ENCODE results near the gene LYVE1. TPM values are rescaled to one million over a fixed set of nuclear protein-coding genes. Genes with fewer than 3 reads are reported as not detected.

LYVE1 gene
- total and polyA plus RNA-seq, 2 donors (not counting 1 experiment from before 2014, with no cell fraction given), result not detected

DNA sequence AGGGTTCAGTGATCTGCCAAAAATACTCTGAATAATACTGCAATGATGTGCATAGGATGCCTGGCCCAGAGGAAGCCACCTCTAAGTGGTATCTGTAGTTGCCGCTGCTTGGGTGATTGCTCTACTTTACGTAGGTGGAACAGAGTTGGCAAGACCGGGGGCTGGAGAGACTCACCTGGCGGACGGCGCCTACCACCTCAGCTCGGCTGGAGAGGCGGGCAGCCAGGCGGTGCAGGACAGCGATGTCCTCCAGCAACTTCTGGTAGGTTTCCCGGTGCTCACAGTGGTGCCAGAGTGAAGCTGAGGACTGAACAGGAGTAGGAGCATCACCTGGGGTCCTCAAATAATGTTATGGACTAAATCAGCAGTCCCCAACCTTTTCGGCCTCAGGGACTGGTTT is 34.5 kb upstream of the LYVE1 start:
- intact Hi-C loops (cut with micrococcal nuclease), result no loop called here
- no peak overlapping the region for H2AFZ ChIP-seq (ENCODE audit: insufficient read depth, low read depth, low read length, poor library complexity, severe bottlenecking)
- POLR2A ChIA-PET, result no interaction called here
- Mint-ChIP-seq H3K27me3 (no peaks in the 10 kb centered on the region), H3K9me3 (ENCODE audit: insufficient read depth) (no peaks in the 10 kb centered on the region), H3K4me3 (no peak overlapping the region), H3K27ac (peak overlapping the region; percentile 80), H3K4me1 (peaks cover 92% of the 10 kb centered on the region)
- CTCF ChIA-PET, result interaction anchor here (5.6 kb wide), 1 partner anchor 62 kb away, joined by 45 read pairs; the partner anchor contains the start of gene RNF141
- TF ChIP-seq, protein P1, sequence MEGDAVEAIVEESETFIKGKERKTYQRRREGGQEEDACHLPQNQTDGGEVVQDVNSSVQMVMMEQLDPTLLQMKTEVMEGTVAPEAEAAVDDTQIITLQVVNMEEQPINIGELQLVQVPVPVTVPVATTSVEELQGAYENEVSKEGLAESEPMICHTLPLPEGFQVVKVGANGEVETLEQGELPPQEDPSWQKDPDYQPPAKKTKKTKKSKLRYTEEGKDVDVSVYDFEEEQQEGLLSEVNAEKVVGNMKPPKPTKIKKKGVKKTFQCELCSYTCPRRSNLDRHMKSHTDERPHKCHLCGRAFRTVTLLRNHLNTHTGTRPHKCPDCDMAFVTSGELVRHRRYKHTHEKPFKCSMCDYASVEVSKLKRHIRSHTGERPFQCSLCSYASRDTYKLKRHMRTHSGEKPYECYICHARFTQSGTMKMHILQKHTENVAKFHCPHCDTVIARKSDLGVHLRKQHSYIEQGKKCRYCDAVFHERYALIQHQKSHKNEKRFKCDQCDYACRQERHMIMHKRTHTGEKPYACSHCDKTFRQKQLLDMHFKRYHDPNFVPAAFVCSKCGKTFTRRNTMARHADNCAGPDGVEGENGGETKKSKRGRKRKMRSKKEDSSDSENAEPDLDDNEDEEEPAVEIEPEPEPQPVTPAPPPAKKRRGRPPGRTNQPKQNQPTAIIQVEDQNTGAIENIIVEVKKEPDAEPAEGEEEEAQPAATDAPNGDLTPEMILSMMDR (IDR thresholded peaks at IDR 0.05), result no peak
- ATAC-seq (ENCODE audit: low read depth) (no peak), DNase-seq (no peak)
- no peaks in the 10 kb centered on the region for H3K79me2 ChIP-seq (ENCODE audit: control insufficient read depth, insufficient read depth, low read length)
- H3K36me3 ChIP-seq (replicated peaks in 1 of 2; ENCODE audit: control extremely low read depth in 1 of 2, control insufficient read depth in 1 of 2, extremely low read depth in 1 of 2, insufficient read depth in 2 of 2, low read length in 1 of 2), result peaks cover 0 to 7% of the 10 kb centered on the region in 2 experiments
- H3K9ac ChIP-seq (ENCODE audit: low read length), result no peak overlapping the region
- 100% methylated on average over 7 of the region's 12 CpGs for whole genome bisulfite sequencing (ENCODE audit: insufficient coverage)
- H3K4me2 ChIP-seq (replicated peaks; ENCODE audit: low read depth, low read length, poor library complexity, severe bottlenecking), result no peak overlapping the region
- no peaks in the 10 kb centered on the region for H4K20me1 ChIP-seq (ENCODE audit: control insufficient read depth, insufficient read depth, low read length, poor library complexity, severe bottlenecking)
- no peak overlapping the region for H3K4me3 ChIP-seq (ENCODE audit: control extremely low read depth in 1 of 5, extremely low read depth in 1 of 5, insufficient read depth in 1 of 5, low read depth in 2 of 5, low read length in 4 of 5)
- H3K27ac ChIP-seq (ENCODE audit: low read length in 2 of 2), result no peak overlapping the region
- H3K4me1 ChIP-seq (ENCODE audit: control insufficient read depth in 2 of 2, insufficient read depth in 2 of 2, low read length in 2 of 2), result peaks cover 75 to 85% of the 10 kb centered on the region in 2 donors
- no peaks in the 10 kb centered on the region for H3K27me3 ChIP-seq (replicated peaks in 1 of 4; ENCODE audit: control extremely low read depth in 1 of 4, control insufficient read depth in 3 of 4, insufficient read depth in 4 of 4, low read length in 3 of 4)
- no peaks in the 10 kb centered on the region for H3K9me3 ChIP-seq (ENCODE audit: control extremely low read depth in 1 of 3, control insufficient read depth in 2 of 3, insufficient read depth in 1 of 3, low read length in 2 of 3)

DNA sequence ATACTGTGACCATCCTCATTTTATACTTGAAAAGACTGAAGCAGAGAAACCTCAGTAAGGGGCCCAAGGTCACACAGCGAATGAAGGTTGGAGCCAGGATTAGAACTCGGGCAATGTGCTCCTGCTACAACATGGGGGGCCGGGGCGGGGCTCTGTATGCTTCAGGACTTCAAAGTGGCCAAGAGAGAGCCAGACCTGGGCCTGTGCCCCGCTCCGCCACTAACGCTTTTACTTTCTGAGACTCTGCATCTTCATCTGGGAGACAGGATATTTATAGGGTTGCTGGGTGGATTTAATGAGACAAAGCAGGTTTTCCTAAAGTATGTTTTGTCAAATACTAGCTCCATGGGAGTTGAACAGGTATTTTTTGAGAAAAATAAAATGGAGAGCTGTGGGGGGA is 33.9 kb upstream of the LYVE1 start:
- H3K27ac Mint-ChIP-seq, result peak overlapping the region; percentile 80
- H4K20me1 ChIP-seq (ENCODE audit: control insufficient read depth, insufficient read depth, low read length, poor library complexity, severe bottlenecking), result no peaks in the 10 kb centered on the region
- H3K9ac ChIP-seq (ENCODE audit: low read length), result no peak overlapping the region
- no peaks in the 10 kb centered on the region for H3K27me3 Mint-ChIP-seq
- H3K4me3 ChIP-seq (ENCODE audit: control extremely low read depth in 1 of 5, extremely low read depth in 1 of 5, insufficient read depth in 1 of 5, low read depth in 2 of 5, low read length in 4 of 5), result no peak overlapping the region
- 100% methylated on average over 4 of the region's 7 CpGs for WGBS (ENCODE audit: insufficient coverage)
- H2AFZ ChIP-seq (ENCODE audit: insufficient read depth, low read depth, low read length, poor library complexity, severe bottlenecking), result peak overlapping the region; percentile 29
- H3K36me3 ChIP-seq (replicated peaks in 1 of 2; ENCODE audit: control extremely low read depth in 1 of 2, control insufficient read depth in 1 of 2, extremely low read depth in 1 of 2, insufficient read depth in 2 of 2, low read length in 1 of 2), result peaks cover 0 to 7% of the 10 kb centered on the region in 2 experiments
- no peaks in the 10 kb centered on the region for H3K79me2 ChIP-seq (ENCODE audit: control insufficient read depth, insufficient read depth, low read length)
- H3K9me3 ChIP-seq (ENCODE audit: control extremely low read depth in 1 of 3, control insufficient read depth in 2 of 3, insufficient read depth in 1 of 3, low read length in 2 of 3), result no peaks in the 10 kb centered on the region
- no peak for ATAC-seq (ENCODE audit: low read depth)
- ChIA-PET POLR2A (no interaction called here), CTCF (no interaction called here)
- peaks cover 90% of the 10 kb centered on the region for H3K4me1 Mint-ChIP-seq
- DNase-seq, result no peak
- TF ChIP-seq, protein P1 (IDR thresholded peaks at IDR 0.05), result no peak
- TF ChIP-seq EZH2 (IDR thresholded peaks at IDR 0.05; ENCODE audit: borderline replicate concordance, insufficient read depth, low read depth, low read length, poor library complexity, severe bottlenecking), result no peak
- H3K27me3 ChIP-seq (replicated peaks in 1 of 4; ENCODE audit: control extremely low read depth in 1 of 4, control insufficient read depth in 3 of 4, insufficient read depth in 4 of 4, low read length in 3 of 4), result no peaks in the 10 kb centered on the region
- H3K27ac ChIP-seq (ENCODE audit: low read length in 2 of 2), result peak overlapping the region in 1 of 2 donors; percentile 35
- H3K4me2 ChIP-seq (replicated peaks; ENCODE audit: low read depth, low read length, poor library complexity, severe bottlenecking), result peak overlapping the region; percentile 35
- no peak overlapping the region for H3K4me3 Mint-ChIP-seq
- intact Hi-C loops (cut with micrococcal nuclease), result no loop called here
- no peaks in the 10 kb centered on the region for H3K9me3 Mint-ChIP-seq (ENCODE audit: insufficient read depth)
- peaks cover 73 to 83% of the 10 kb centered on the region in 2 donors for H3K4me1 ChIP-seq (ENCODE audit: control insufficient read depth in 2 of 2, insufficient read depth in 2 of 2, low read length in 2 of 2)

All from B cell (primary cell).